Forelimb muscle (tissue), 1 donor: ENCODE measurements around the gene C1orf210. TPM values are rescaled to one million over a fixed set of nuclear protein-coding genes. Genes with fewer than 3 reads are reported as not detected.

Experiments
- DNase-seq: peaks from one replicate; pipeline ENCODE4 v3.0.0-alpha.2; 2013; ENCODE audit warnings: low read depth
- polyA plus RNA-seq: library from polyadenylated mRNA; unstranded; fragments of 120-200 nt; gene quantifications from one replicate; pipeline ENCODE4 v1.2.1, GENCODE V29; 2013; ENCODE audit not compliant: insufficient read length

Gene C1orf210
- polyA plus RNA-seq, 1 donor = not detected

DNA sequence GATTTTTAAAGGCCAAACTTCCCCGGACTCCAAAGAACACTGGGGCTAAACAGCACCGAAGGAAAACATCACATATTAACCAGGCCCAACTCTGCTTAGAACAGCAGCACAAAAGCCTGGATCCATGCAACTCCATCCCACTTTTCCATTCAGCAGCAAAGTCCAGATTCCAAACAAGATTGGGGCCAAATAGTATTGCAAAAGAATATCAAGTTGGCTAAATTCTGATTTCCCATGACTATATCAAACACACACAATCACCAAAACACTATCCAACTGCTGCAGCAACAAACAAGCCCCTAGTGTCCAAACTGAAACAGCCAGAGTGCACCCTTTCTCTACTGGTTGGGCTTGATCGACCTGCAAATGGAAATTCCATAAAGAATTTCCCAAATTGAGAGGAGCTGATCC, 35.0 kb downstream of the C1orf210 start:
- no peak for DNase-seq

- no peak for DNase-seq
Measured at GRCh38 chr1:43247256-43247921, 38.0 kb downstream of the C1orf210 start.

DNA sequence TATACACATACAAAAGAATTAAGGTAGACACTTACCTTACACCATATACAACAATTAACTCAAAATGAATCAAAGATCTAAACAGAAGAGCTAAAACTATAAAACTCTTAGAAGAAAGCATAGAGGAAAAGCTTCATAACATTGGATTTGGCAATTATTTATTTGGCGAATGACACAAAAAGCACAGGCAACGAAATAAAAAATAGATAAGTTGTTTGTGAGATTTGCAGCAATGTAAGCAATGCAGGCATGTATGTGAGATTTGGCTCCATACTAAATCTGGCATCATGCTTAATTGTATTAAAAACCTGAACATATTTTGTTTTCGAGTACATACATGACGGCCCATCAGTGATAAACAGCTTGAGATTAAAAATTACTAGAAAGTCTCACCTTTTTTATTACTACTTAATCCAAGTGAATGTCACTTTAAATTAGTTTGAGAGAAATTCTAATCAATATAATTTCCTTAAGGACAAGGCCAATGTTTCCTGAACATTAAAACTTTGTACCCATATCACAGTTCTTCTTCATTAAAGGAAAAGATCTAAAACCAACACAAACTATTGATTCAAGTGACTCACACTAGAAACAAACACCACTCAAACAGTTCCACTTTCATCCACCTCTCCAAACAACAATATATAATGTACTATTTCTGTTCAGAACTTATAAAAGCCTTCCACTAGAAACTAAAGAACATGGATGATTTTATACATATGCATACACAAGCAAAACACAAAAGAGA, 38.7 kb downstream of the C1orf210 start:
- DNase-seq = no peak

- no peak for DNase-seq
Measured at GRCh38 chr1:43243299-43243698, 42.1 kb downstream of the C1orf210 start.

GRCh38 chr1:43241413-43241836, 44.0 kb downstream of the C1orf210 start:
- no peak for DNase-seq

GRCh38 chr1:43239484-43239883, 45.9 kb downstream of the C1orf210 start:
- no peak for DNase-seq

- DNase-seq = no peak
Measured at GRCh38 chr1:43238991-43239469, 46.4 kb downstream of the C1orf210 start.

GRCh38 chr1:43238085-43238484, 47.3 kb downstream of the C1orf210 start:
- no peak for DNase-seq

DNA sequence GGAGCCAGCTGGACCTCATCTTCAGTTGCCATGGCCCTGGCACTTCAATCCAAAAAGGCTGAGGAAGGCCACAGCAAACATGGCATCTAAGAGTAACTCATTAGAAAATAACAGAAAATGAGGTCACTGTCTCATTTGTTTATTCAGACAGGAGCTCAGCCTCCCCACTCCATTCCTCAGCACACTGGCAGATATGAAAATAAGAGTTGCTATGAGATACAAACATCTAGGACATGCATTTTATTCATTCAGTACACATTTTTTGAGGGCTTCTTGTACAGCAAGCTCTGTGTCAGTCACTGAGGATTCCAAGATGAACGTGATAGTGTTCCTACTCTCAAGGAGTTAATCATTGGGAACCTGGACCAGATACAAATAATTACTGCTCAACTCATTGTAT, 48.3 kb downstream of the C1orf210 start:
- no peak for DNase-seq

- no peak for DNase-seq
Measured at GRCh38 chr1:43235451-43236121, 49.8 kb downstream of the C1orf210 start.

GRCh38 chr1:43235040-43235439, 50.3 kb downstream of the C1orf210 start:
- no peak for DNase-seq

- no peak for DNase-seq
Measured at GRCh38 chr1:43234267-43234666, 51.1 kb downstream of the C1orf210 start.

DNA sequence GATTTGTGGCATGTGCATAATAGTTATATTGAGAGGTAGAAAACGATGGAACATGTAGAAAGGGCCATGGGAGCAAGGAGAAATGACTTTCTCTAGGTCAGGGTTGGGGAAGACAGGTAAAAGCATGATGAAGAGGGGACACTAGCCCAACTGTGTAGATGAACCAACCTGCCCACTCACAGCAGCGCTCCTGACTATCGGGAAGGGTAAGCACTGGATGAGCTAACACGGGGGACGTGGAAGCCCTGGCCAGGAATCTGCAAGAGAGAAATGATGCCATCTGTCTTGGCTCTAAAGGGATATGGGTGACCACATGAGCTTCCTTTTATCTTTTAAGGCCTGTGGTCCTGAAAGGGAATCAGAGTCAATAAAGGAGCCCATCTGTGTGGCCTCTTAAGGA, 51.8 kb downstream of the C1orf210 start:
- DNase-seq = no peak

GRCh38 chr1:43232482-43232881, 52.9 kb downstream of the C1orf210 start:
- no peak for DNase-seq

GRCh38 chr1:43232074-43232473, 53.3 kb downstream of the C1orf210 start:
- no peak for DNase-seq

Other genes with a start within 250 kb of the C1orf210 start
- 31.7 TPM for gene EBNA1BP2, start 113.3 kb downstream of the C1orf210 start, polyA plus RNA-seq
- gene CFAP57, start 113.3 kb downstream of the C1orf210 start, polyA plus RNA-seq = 0.08 TPM
- gene TMEM125, start 15.6 kb downstream of the C1orf210 start, polyA plus RNA-seq = not detected
- gene TIE1, start 15.4 kb upstream of the C1orf210 start, polyA plus RNA-seq = 42.5 TPM
- 0.22 TPM for gene MPL, start 52.2 kb upstream of the C1orf210 start, polyA plus RNA-seq
- gene CDC20, start 73.4 kb upstream of the C1orf210 start, polyA plus RNA-seq = 14.3 TPM
- gene ELOVL1, start 82.4 kb upstream of the C1orf210 start, polyA plus RNA-seq = 30.1 TPM
- gene MED8, start 104.2 kb upstream of the C1orf210 start, polyA plus RNA-seq = 20.0 TPM
- 14.5 TPM for gene SZT2, start 104.3 kb upstream of the C1orf210 start, polyA plus RNA-seq
- gene HYI, start 168.3 kb upstream of the C1orf210 start, polyA plus RNA-seq = 18.3 TPM
- gene PTPRF, start 245.3 kb upstream of the C1orf210 start, polyA plus RNA-seq = 10.4 TPM